ENCODE results near the gene MYO3B.

Gene MYO3B

GRCh38 chr2:170530284-170530745 lies 352.4 kb downstream of the MYO3B start (continued):
- TF ChIP-seq ZNF664 (tag by site-specific recombination; IDR thresholded peaks at IDR 0.05) (no peak), MZF1 (tag by site-specific recombination; IDR thresholded peaks at IDR 0.05; ENCODE audit: borderline replicate concordance) (0 out of 2 replicates have a peak, but pooled peaks have one; percentile 27), SALL2 (tag by site-specific recombination; IDR thresholded peaks at IDR 0.05; ENCODE audit: borderline replicate concordance) (no peak), ZNF423 (tag by site-specific recombination; IDR thresholded peaks at IDR 0.05) (0 out of 2 replicates have a peak, but pooled peaks have one; percentile 71), ZNF629 (tag by site-specific recombination; IDR thresholded peaks at IDR 0.05) (peak; percentile 30; the same call in 1 of the 2 replicates), IKZF3 (tag by site-specific recombination; IDR thresholded peaks at IDR 0.05) (peak; percentile 91), ZBTB6 (tag by site-specific recombination; IDR thresholded peaks at IDR 0.05) (no peak), ZBTB48 (tag by site-specific recombination; IDR thresholded peaks at IDR 0.05) (no peak), ZBTB8A (tag by site-specific recombination; IDR thresholded peaks at IDR 0.05) (no peak), ZNF169 (tag by site-specific recombination; IDR thresholded peaks at IDR 0.05) (no peak), HIC1 (tag by site-specific recombination; IDR thresholded peaks at IDR 0.05) (no peak), ZNF292 (tag by site-specific recombination; IDR thresholded peaks at IDR 0.05; ENCODE audit: borderline replicate concordance, low read depth) (no peak), ZNF398 (tag by site-specific recombination; IDR thresholded peaks at IDR 0.05) (peak; percentile 32; the same call in 1 of the 2 replicates), ZNF660 (tag by site-specific recombination; IDR thresholded peaks at IDR 0.05) (peak; percentile 100), PRDM10 (tag by site-specific recombination; IDR thresholded peaks at IDR 0.05) (peak; percentile 90), ZNF202 (tag by site-specific recombination; IDR thresholded peaks at IDR 0.05; ENCODE audit: borderline replicate concordance) (no peak), ZNF701 (tag by site-specific recombination; IDR thresholded peaks at IDR 0.05) (no peak), HOXC10 (CRISPR knock-in tag; IDR thresholded peaks at IDR 0.05) (no peak), ZNF558 (tag by site-specific recombination; IDR thresholded peaks at IDR 0.05) (no peak), ZBTB49 (tag by site-specific recombination; IDR thresholded peaks at IDR 0.05; ENCODE audit: low read depth) (no peak), ZNF658 (tag by site-specific recombination; IDR thresholded peaks at IDR 0.05) (no peak), ZNF24 (tag by site-specific recombination; IDR thresholded peaks at IDR 0.05) (no peak), YY2 (tag by site-specific recombination; IDR thresholded peaks at IDR 0.05) (no peak), HOXA7 (CRISPR knock-in tag; IDR thresholded peaks at IDR 0.05; ENCODE audit: borderline replicate concordance) (no peak), GLIS1 (tag by site-specific recombination; IDR thresholded peaks at IDR 0.05) (peak; percentile 98), ZNF274 (IDR thresholded peaks at IDR 0.05; ENCODE audit: low read length) (no peak), ZNF274 (tag by site-specific recombination; IDR thresholded peaks at IDR 0.05; ENCODE audit: borderline replicate concordance) (no peak), ZNF677 (tag by site-specific recombination; IDR thresholded peaks at IDR 0.05) (0 out of 2 replicates have a peak, but pooled peaks have one; percentile 9), MYNN (tag by site-specific recombination; IDR thresholded peaks at IDR 0.05; ENCODE audit: borderline replicate concordance) (0 out of 2 replicates have a peak, but pooled peaks have one; percentile 60)

Measured in HEK293 (cell line).